A673 (cell line): Measurements from ENCODE around the gene DRD2. TPM values are rescaled to one million over a fixed set of nuclear protein-coding genes. Genes with fewer than 3 reads are reported as not detected.

Source experiments
- BruUV-seq: library from RNA; stranded (reverse); fragments of 400-500 nt; replicated peaks from 2 replicates; lab custom pipeline; 2021; lab: Mats Ljungman, UMichigan
- CTCF ChIA-PET: fragments of 300-600 bp; sonication (Branson Sonifier 250); formaldehyde crosslinking; loops from one replicate; lab custom pipeline; 2022; ENCODE audit warnings: antibody characterized with exemption; lab: Charles Lee
- POLR2A ChIA-PET: fragments of 300-600 bp; sonication (Branson Sonifier 250); formaldehyde crosslinking; loops from one replicate; lab custom pipeline; 2022; ENCODE audit warnings: antibody characterized with exemption; ENCODE audit not compliant: low non-redundant PET; lab: Charles Lee
- DNase-seq: peaks from one replicate; pipeline ENCODE4 v3.0.0-alpha.2; 2015; ENCODE audit warnings: low spot score
- H3K27ac ChIP-seq: fragments of 200-600 bp; sonication (generic); 2 replicates; pipeline ENCODE4 v1.5.1; 2016; ENCODE audit warnings: mixed run types, low read depth, mild to moderate bottlenecking, mixed read lengths, antibody characterized with exemption, low read length; ENCODE audit not compliant: poor library complexity, severe bottlenecking
- H3K27me3 ChIP-seq: fragments of 200-600 bp; sonication (generic); replicated peaks from 2 replicates; pipeline ENCODE4 v1.6.1; 2017; ENCODE audit warnings: mixed run types, low read depth, mild to moderate bottlenecking, mixed read lengths, antibody characterized with exemption, low read length; ENCODE audit not compliant: insufficient read depth, poor library complexity
- H3K36me3 ChIP-seq: fragments of 200-600 bp; sonication (generic); 2 replicates; pipeline ENCODE4 v1.6.1; 2016; ENCODE audit warnings: mixed run types, mild to moderate bottlenecking, mixed read lengths, antibody characterized with exemption, low read length; ENCODE audit not compliant: insufficient read depth, poor library complexity, severe bottlenecking
- H3K4me1 ChIP-seq: fragments of 200-600 bp; sonication (generic); 2 replicates; pipeline ENCODE4 v1.6.1; 2017; ENCODE audit warnings: mixed run types, mild to moderate bottlenecking, mixed read lengths, antibody characterized with exemption, low read length; ENCODE audit not compliant: insufficient read depth, poor library complexity, severe bottlenecking
- H3K4me3 ChIP-seq: fragments of 200-600 bp; sonication (generic); 2 replicates; pipeline ENCODE4 v1.5.1; 2016; ENCODE audit warnings: low read depth, mixed run types, mild to moderate bottlenecking, mixed read lengths, low read length; ENCODE audit not compliant: poor library complexity, severe bottlenecking
- H3K9me3 ChIP-seq: fragments of 200-600 bp; sonication (generic); 2 replicates; pipeline ENCODE4 v1.6.1; 2016; ENCODE audit warnings: mixed run types, low read depth, mild to moderate bottlenecking, mixed read lengths, antibody characterized with exemption, low read length; ENCODE audit not compliant: poor library complexity, severe bottlenecking
- EZH2 ChIP-seq: fragments of 200-600 bp; sonication (generic); IDR thresholded peaks from 2 replicates; pipeline ENCODE4 v1.6.1; 2017; ENCODE audit warnings: borderline replicate concordance, low read depth, mild to moderate bottlenecking, mixed read lengths, antibody characterized with exemption, low read length; ENCODE audit not compliant: poor library complexity, severe bottlenecking
- intact Hi-C: fragments of 100-400 bp; cut with micrococcal nuclease; formaldehyde crosslinking; loops from one replicate; pipeline ENCODE4 v1.10.0; 2022; ENCODE audit not compliant: unreplicated experiment
- total RNA-seq: library from RNA; stranded (reverse); gene quantifications from 2 replicates; pipeline ENCODE4 v1.2.3, GENCODE V29; 2021
- TF ChIP-seq, protein P1 (sequence below): fragments of 300-800, 200-600 bp; sonication (generic); conservative IDR thresholded peaks from 2 replicates; pipeline ENCODE4 v1.5.1; 2017; ENCODE audit warnings: low read depth, mild to moderate bottlenecking, antibody characterized with exemption, low read length, moderate library complexity, mixed read lengths

DRD2 gene
- total RNA-seq, 1 experiment from 2014 or later = 0.39 TPM

DNA sequence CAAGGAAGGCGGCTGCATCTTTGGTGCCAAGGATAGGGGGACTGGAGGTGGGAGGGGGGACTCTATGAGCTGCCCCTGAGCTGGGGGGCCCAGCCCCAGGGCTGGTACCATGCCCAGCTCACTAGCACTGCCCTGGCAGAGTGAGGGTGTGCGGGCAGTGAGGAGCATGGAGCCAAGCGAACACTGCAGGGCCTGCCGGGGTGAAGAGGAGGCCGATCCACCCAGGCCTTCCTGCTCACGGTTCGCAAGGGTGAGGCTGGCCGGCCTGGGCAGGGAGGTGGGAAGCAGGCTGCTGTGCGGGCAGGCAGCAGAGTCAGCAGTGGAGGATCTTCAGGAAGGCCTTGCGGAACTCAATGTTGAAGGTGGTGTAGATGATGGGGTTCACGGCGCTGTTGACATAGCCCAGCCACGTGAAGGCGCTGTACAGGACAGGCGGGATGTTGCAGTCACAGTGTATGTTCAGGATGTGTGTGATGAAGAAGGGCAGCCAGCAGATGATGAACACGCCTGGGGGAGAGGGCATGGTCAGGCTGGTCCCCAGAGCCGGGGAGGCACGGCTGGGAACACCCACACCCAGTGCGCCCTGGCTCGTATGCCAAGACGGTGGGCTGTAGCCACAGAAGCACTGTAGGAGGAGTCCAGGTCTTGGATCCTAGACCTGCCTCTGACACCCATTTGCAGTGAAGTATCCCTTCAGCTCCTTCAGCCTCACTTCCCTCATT is 64.6 kb downstream of the DRD2 start:
- no peak for DNase-seq
- Histone ChIP-seq H3K4me3 (no peak overlapping the region), H3K4me1 (no peaks in the 10 kb centered on the region), H3K27me3 (no peaks in the 10 kb centered on the region), H3K9me3 (no peaks in the 10 kb centered on the region), H3K36me3 (no peaks in the 10 kb centered on the region), H3K27ac (no peak overlapping the region)
- POLR2A ChIA-PET = no interaction called here
- CTCF ChIA-PET = interaction anchor here (0.6 kb wide), 1 partner anchor 81 kb away, joined by 3 read pairs; no protein-coding TSS in a partner anchor
- no TSS peak for BruUV-seq
- no peak for TF ChIP-seq EZH2
- TF ChIP-seq, protein P1, sequence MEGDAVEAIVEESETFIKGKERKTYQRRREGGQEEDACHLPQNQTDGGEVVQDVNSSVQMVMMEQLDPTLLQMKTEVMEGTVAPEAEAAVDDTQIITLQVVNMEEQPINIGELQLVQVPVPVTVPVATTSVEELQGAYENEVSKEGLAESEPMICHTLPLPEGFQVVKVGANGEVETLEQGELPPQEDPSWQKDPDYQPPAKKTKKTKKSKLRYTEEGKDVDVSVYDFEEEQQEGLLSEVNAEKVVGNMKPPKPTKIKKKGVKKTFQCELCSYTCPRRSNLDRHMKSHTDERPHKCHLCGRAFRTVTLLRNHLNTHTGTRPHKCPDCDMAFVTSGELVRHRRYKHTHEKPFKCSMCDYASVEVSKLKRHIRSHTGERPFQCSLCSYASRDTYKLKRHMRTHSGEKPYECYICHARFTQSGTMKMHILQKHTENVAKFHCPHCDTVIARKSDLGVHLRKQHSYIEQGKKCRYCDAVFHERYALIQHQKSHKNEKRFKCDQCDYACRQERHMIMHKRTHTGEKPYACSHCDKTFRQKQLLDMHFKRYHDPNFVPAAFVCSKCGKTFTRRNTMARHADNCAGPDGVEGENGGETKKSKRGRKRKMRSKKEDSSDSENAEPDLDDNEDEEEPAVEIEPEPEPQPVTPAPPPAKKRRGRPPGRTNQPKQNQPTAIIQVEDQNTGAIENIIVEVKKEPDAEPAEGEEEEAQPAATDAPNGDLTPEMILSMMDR = no peak
- intact Hi-C loops = no loop called here

DNA sequence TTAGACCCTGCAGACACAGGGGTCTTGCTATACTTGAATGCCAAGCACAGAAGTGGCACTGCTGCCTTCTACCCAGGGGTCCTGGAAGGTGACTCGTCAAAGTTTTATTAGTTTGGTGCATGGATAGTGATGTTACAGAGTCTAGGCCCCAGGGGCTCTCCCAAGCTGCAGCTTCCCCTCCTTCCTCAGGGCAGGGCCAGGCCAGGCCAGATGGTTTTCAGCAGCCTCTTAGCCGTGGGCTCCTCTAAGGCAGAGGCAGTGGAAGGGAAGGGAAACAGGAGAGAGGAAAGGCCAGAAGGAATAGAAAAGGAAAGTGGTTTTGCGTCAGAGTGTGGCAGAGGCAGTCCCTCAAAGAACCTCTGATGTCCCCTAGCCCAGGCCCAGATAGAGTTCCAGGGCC is 65.7 kb downstream of the DRD2 start:
- Histone ChIP-seq H3K4me1 (no peaks in the 10 kb centered on the region), H3K4me3 (no peak overlapping the region), H3K27me3 (no peaks in the 10 kb centered on the region), H3K27ac (no peak overlapping the region), H3K9me3 (no peaks in the 10 kb centered on the region), H3K36me3 (no peaks in the 10 kb centered on the region)
- TF ChIP-seq, protein P1 = no peak
- TF ChIP-seq EZH2 = no peak
- DNase-seq = no peak
- POLR2A ChIA-PET = no interaction called here
- no TSS peak for BruUV-seq
- CTCF ChIA-PET = no interaction called here
- intact Hi-C loops = no loop called here

DNA sequence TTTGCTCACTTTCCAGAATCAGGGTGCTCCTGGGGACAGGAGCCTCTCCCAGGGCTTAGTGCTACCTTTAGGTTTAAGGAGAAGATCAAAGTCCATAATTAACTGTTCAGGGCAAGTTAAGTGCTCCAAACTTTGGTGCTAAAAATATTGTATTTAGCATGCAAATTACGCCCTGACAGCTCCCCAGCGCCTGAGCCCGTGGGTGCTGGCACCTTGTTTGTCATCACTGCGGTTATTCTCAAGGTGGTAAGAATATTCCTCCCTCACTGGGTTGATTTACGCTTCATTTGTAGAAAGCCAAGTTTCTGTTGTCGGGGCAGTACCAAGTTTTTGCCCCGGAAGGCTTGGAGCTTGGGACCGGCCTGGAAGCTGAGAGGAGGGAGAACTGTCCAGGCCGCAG is 66.3 kb downstream of the DRD2 start:
- POLR2A ChIA-PET = no interaction called here
- no peaks in the 10 kb centered on the region for H3K36me3 ChIP-seq
- H3K4me3 ChIP-seq = no peak overlapping the region
- intact Hi-C loops = no loop called here
- no TSS peak for BruUV-seq
- no peak for DNase-seq
- no peaks in the 10 kb centered on the region for H3K4me1 ChIP-seq
- no peak overlapping the region for H3K27ac ChIP-seq
- CTCF ChIA-PET = no interaction called here
- TF ChIP-seq EZH2 = no peak
- TF ChIP-seq, protein P1 = no peak
- no peaks in the 10 kb centered on the region for H3K9me3 ChIP-seq
- H3K27me3 ChIP-seq = no peaks in the 10 kb centered on the region
